Liver (tissue), 2 donors: ENCODE measurements around the gene DIAPH3.

ENCODE experiments used
- CTCF ChIP-seq: fragments of 150-350 bp; IDR thresholded peaks from 2 replicates; pipeline ENCODE4 v1.5.1; 2017; ENCODE audit warnings: improper control_type of control experiment, low read depth, low read length; ENCODE audit not compliant: missing input control
- YY1 ChIP-seq: IDR thresholded peaks from 2 replicates; pipeline ENCODE4 v1.6.1; 2016; ENCODE audit warnings: antibody characterized with exemption, mild to moderate bottlenecking
- donor health status: healthy.

DNA sequence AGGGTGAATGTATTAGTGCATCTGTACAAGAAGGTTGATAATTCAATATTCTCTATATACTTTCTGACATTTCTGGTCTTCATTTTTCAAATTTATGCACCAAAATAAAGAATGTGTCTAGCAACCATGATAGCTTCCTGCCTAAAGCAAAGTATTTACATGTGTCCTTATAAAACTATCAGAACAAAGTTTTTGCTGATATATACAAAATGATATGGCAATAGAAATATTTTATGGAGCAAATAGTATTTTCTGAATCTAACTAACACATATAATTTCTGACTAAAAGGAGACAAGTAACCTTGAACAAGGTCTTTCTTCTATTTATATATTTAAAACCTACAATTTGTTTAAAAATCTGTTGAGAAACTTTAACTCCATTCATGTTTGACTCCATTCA lies 184.9 kb downstream of the DIAPH3 start:
- TF ChIP-seq CTCF (no peak), YY1 (no peak)
